H9 (cell line): Measurements from ENCODE around the gene RPL36. TPM values are rescaled to one million over a fixed set of nuclear protein-coding genes. Genes with fewer than 3 reads are reported as not detected.

ENCODE experiments used
- DNase-seq: peaks from one replicate; pipeline ENCODE4 v3.0.0-alpha.2; 2017
- H2AFZ ChIP-seq: one replicate; pipeline ENCODE4 v1.6.1; 2013; ENCODE audit warnings: mild to moderate bottlenecking, low read length, control low read depth, moderate library complexity
- H2AK5ac ChIP-seq: 2 replicates; pipeline ENCODE4 v1.6.1; 2013; ENCODE audit warnings: low read length, control low read depth, mixed read lengths; ENCODE audit not compliant: insufficient read length
- H2BK120ac ChIP-seq: one replicate; pipeline ENCODE4 v1.6.1; 2013; ENCODE audit warnings: low read depth, mild to moderate bottlenecking, low read length, control low read depth, inconsistent platforms; ENCODE audit not compliant: poor library complexity, severe bottlenecking
- H2BK12ac ChIP-seq: 2 replicates; pipeline ENCODE4 v1.6.1; 2013; ENCODE audit warnings: low read length, control low read depth, mixed read lengths, low read depth; ENCODE audit not compliant: insufficient read length
- H2BK15ac ChIP-seq: 2 replicates; pipeline ENCODE4 v1.6.1; 2013; ENCODE audit warnings: low read depth, low read length, control low read depth
- H2BK20ac ChIP-seq: one replicate; pipeline ENCODE4 v1.6.1; 2013; ENCODE audit warnings: low read depth, mild to moderate bottlenecking, low read length, control low read depth, inconsistent platforms; ENCODE audit not compliant: poor library complexity, severe bottlenecking
- H2BK5ac ChIP-seq: 2 replicates; pipeline ENCODE4 v1.6.1; 2013; ENCODE audit warnings: low read length, control low read depth, mixed read lengths; ENCODE audit not compliant: insufficient read length
- H3K14ac ChIP-seq: 2 replicates; pipeline ENCODE4 v1.6.1; 2013; ENCODE audit warnings: low read length, control low read depth; ENCODE audit not compliant: insufficient read depth
- H3K18ac ChIP-seq: 2 replicates; pipeline ENCODE4 v1.6.1; 2013; ENCODE audit warnings: low read depth, mild to moderate bottlenecking, mixed read lengths, low read length, control low read depth; ENCODE audit not compliant: insufficient read length
- H3K23ac ChIP-seq: 2 replicates; pipeline ENCODE4 v1.6.1; 2013; ENCODE audit warnings: low read length, control low read depth, mixed read lengths, low read depth; ENCODE audit not compliant: insufficient read length
- H3K23me2 ChIP-seq: 2 replicates; pipeline ENCODE4 v1.6.1; 2013; ENCODE audit warnings: low read depth, mild to moderate bottlenecking, mixed read lengths, low read length, control low read depth; ENCODE audit not compliant: insufficient read length, poor library complexity, severe bottlenecking
- H3K27ac ChIP-seq: 2 replicates; pipeline ENCODE4 v1.5.1; 2013; ENCODE audit warnings: low read length, control low read depth, mixed read lengths, low read depth; ENCODE audit not compliant: insufficient read length
- H3K27me3 ChIP-seq: 2 replicates; pipeline ENCODE4 v1.6.1; 2013; ENCODE audit warnings: low read length, control low read depth, inconsistent platforms; ENCODE audit not compliant: insufficient read depth
- H3K4ac ChIP-seq: 2 replicates; pipeline ENCODE4 v1.6.1; 2013; ENCODE audit warnings: low read depth, mild to moderate bottlenecking, control low read depth, inconsistent platforms, low read length, moderate library complexity
- H3K4me1 ChIP-seq: 2 replicates; pipeline ENCODE4 v1.6.1; 2013; ENCODE audit warnings: low read length, control low read depth, inconsistent platforms; ENCODE audit not compliant: insufficient read depth
- H3K4me2 ChIP-seq: 2 replicates; pipeline ENCODE4 v1.6.1; 2013; ENCODE audit warnings: low read length, control low read depth, mixed read lengths; ENCODE audit not compliant: insufficient read length, insufficient read depth
- H3K56ac ChIP-seq: 2 replicates; pipeline ENCODE4 v1.6.1; 2013; ENCODE audit warnings: low read depth, mild to moderate bottlenecking, mixed read lengths, low read length, control low read depth; ENCODE audit not compliant: insufficient read length
- H3K79me1 ChIP-seq: 2 replicates; pipeline ENCODE4 v1.6.1; 2013; ENCODE audit warnings: low read depth, mild to moderate bottlenecking, moderate library complexity, low read length, control low read depth, inconsistent platforms; ENCODE audit not compliant: insufficient read depth, poor library complexity, severe bottlenecking
- H3K79me2 ChIP-seq: 2 replicates; pipeline ENCODE4 v1.6.1; 2013; ENCODE audit warnings: low read length, control low read depth, inconsistent platforms; ENCODE audit not compliant: insufficient read depth
- H3K9ac ChIP-seq: 2 replicates; pipeline ENCODE4 v1.6.1; 2013; ENCODE audit warnings: low read length, control low read depth, mixed read lengths; ENCODE audit not compliant: insufficient read length; ENCODE audit errors: extremely low read depth
- H3K9me3 ChIP-seq: one replicate; pipeline ENCODE4 v1.6.1; 2013; ENCODE audit warnings: low read depth, low read length, inconsistent platforms; ENCODE audit not compliant: control insufficient read depth
- H3T11ph ChIP-seq: one replicate; pipeline ENCODE4 v1.6.1; 2013; ENCODE audit warnings: mild to moderate bottlenecking, low read length, control low read depth, inconsistent platforms
- H4K20me1 ChIP-seq: one replicate; pipeline ENCODE4 v1.6.1; 2013; ENCODE audit not compliant: control insufficient read depth, insufficient read length, insufficient read depth
- H4K5ac ChIP-seq: 2 replicates; pipeline ENCODE4 v1.6.1; 2013; ENCODE audit warnings: low read depth, mild to moderate bottlenecking, mixed read lengths, low read length, control low read depth; ENCODE audit not compliant: insufficient read length
- H4K8ac ChIP-seq: replicated peaks from 2 replicates; pipeline ENCODE4 v1.6.1; 2013; ENCODE audit warnings: low read length, control low read depth, mixed read lengths, low read depth; ENCODE audit not compliant: insufficient read length
- H4K91ac ChIP-seq: 2 replicates; pipeline ENCODE4 v1.6.1; 2013; ENCODE audit warnings: low read depth, mild to moderate bottlenecking, moderate library complexity, mixed read lengths, low read length, control low read depth; ENCODE audit not compliant: insufficient read length
- H3K27ac Mint-ChIP-seq, 3 experiments: 2 replicates in 2 of 3; 3 replicates in 1 of 3; pipeline ENCODE4 v1.8.0; 2020 to 2021; ENCODE audit warnings: mixed read lengths in 3 of 3, mild to moderate bottlenecking in 1 of 3, moderate library complexity in 1 of 3
- H3K27me3 Mint-ChIP-seq: 2 replicates; pipeline ENCODE4 v1.8.0; 2021; ENCODE audit warnings: low read depth, mild to moderate bottlenecking, moderate library complexity, mixed read lengths
- H3K36me3 Mint-ChIP-seq, 3 experiments: 2 replicates in 2 of 3; 3 replicates in 1 of 3; pipeline ENCODE4 v1.8.0; 2020 to 2021; ENCODE audit warnings: low read depth in 3 of 3, mixed read lengths in 3 of 3; ENCODE audit not compliant: insufficient read depth in 1 of 3
- H3K4me1 Mint-ChIP-seq, 2 experiments: 2 replicates each; pipeline ENCODE4 v1.8.0; 2020; ENCODE audit warnings: mixed read lengths in 2 of 2
- H3K4me3 Mint-ChIP-seq, 2 experiments: 2 replicates in 1 of 2; 3 replicates in 1 of 2; pipeline ENCODE4 v1.8.0; 2020 to 2021; ENCODE audit warnings: mild to moderate bottlenecking in 2 of 2, mixed read lengths in 2 of 2, moderate library complexity in 1 of 2
- H3K9me3 Mint-ChIP-seq, 2 experiments: 2 replicates in 1 of 2; 3 replicates in 1 of 2; pipeline ENCODE4 v1.8.0; 2020; ENCODE audit warnings: mild to moderate bottlenecking in 2 of 2, mixed read lengths in 2 of 2, moderate library complexity in 1 of 2
- CTCF ChIP-seq: fragments of 200-600 bp; sonication (generic); conservative IDR thresholded peaks from 3 replicates; pipeline ENCODE4 v1.8.0; 2021; ENCODE audit warnings: antibody characterized with exemption, mild to moderate bottlenecking
- WGBS: extraction: QIAGEN DNeasy Blood & Tissue Kit; methylation state at CpG from one replicate; pipeline ENCODE4 v1.1.7; 2013; ENCODE audit warnings: missing lambda C conversion rate, low lambda C conversion rate, mixed read lengths; ENCODE audit not compliant: insufficient read length; ENCODE audit errors: extremely low coverage; 5-methylcytosine and 5-hydroxymethylcytosine counted together
- total RNA-seq: library from RNA; stranded (reverse); gene quantifications from 2 replicates; pipeline ENCODE4 v1.2.1, GENCODE V29; 2021

RPL36 gene
- total RNA-seq, 1 experiment from 2014 or later = 1,074 TPM

- Mint-ChIP-seq H3K4me3 (no peak overlapping the region; a peak in 1 of 5 replicates), H3K9me3 (no peaks in the 10 kb centered on the region), H3K36me3 (peaks cover 45 to 87% (median 70%) of the 10 kb centered on the region in 3 experiments; a peak in 6 of 7 replicates), H3K4me1 (peaks cover 7 to 14% of the 10 kb centered on the region in 2 experiments), H3K27me3 (no peaks in the 10 kb centered on the region; the same call in 1 of the 2 replicates), H3K27ac (peak overlapping the region; percentile 36 to 94 (median 91); a peak in 4 of 7 replicates)
- H4K5ac ChIP-seq = no peak overlapping the region
- H2BK12ac ChIP-seq = no peak overlapping the region
- TF ChIP-seq CTCF = no peak
- no peak overlapping the region for H4K91ac ChIP-seq
- no peak overlapping the region for H3K18ac ChIP-seq
- H3T11ph ChIP-seq = no peak overlapping the region
- no peak overlapping the region for H3K14ac ChIP-seq
- no peak overlapping the region for H3K4me2 ChIP-seq
- H2BK120ac ChIP-seq = no peak overlapping the region
- H3K23ac ChIP-seq = no peak overlapping the region
- H3K4ac ChIP-seq = no peak overlapping the region
- H2BK15ac ChIP-seq = no peak overlapping the region
- H3K27ac ChIP-seq = no peak overlapping the region
- WGBS = no CpG with 5 or more reads among the region's 22 CpGs
- H3K9ac ChIP-seq = no peak overlapping the region
- H3K79me2 ChIP-seq = no peaks in the 10 kb centered on the region
- H2AK5ac ChIP-seq = no peak overlapping the region
- no peaks in the 10 kb centered on the region for H3K9me3 ChIP-seq
- H2BK20ac ChIP-seq = no peak overlapping the region
- H4K20me1 ChIP-seq = peaks cover 4% of the 10 kb centered on the region
- no peak overlapping the region for H4K8ac ChIP-seq
- no peak overlapping the region for H3K56ac ChIP-seq
- no peak overlapping the region for H2BK5ac ChIP-seq
- no peaks in the 10 kb centered on the region for H3K79me1 ChIP-seq
- H2AFZ ChIP-seq = no peak overlapping the region
- no peaks in the 10 kb centered on the region for H3K4me1 ChIP-seq
- H3K27me3 ChIP-seq = no peaks in the 10 kb centered on the region
- DNase-seq = peak; percentile 87
- H3K23me2 ChIP-seq = no peaks in the 10 kb centered on the region
Measured at GRCh38 chr19:5667751-5668271, 22.3 kb upstream of the RPL36 start.
